Measurements from ENCODE around the gene MIB2. TPM values are rescaled to one million over a fixed set of nuclear protein-coding genes. Genes with fewer than 3 reads are reported as not detected.

MIB2 gene
- total RNA-seq, 3 donors from 2014 or later (not counting 1 experiment from before 2014, with no cell fraction given), result 44.9 to 54.1 (median 46.0) TPM

GRCh38 chr1:1609822-1610485 is 5.3 kb upstream of the MIB2 start:
- TF ChIP-seq CTCF (IDR thresholded peaks at IDR 0.05), result no peak
- Histone ChIP-seq H3K4me1 (ENCODE audit: control insufficient read depth, insufficient read depth, low read length) (peaks cover 15% of the 10 kb centered on the region), H3K27me3 (ENCODE audit: control insufficient read depth, insufficient read depth, low read length) (no peaks in the 10 kb centered on the region), H3K36me3 (ENCODE audit: control insufficient read depth, insufficient read depth, low read length) (no peaks in the 10 kb centered on the region), H3K4me3 (ENCODE audit: low read length) (no peak overlapping the region), H3K27ac (ENCODE audit: low read length) (no peak overlapping the region), H3K9me3 (ENCODE audit: control insufficient read depth, insufficient read depth, low read length) (no peaks in the 10 kb centered on the region)
- Mint-ChIP-seq H3K27me3 (ENCODE audit: low read depth in 2 of 2) (no peaks in the 10 kb centered on the region), H3K4me1 (peaks cover 14 to 16% of the 10 kb centered on the region in 2 donors), H3K4me3 (no peak overlapping the region), H3K9me3 (no peaks in the 10 kb centered on the region), H3K36me3 (no peaks in the 10 kb centered on the region), H3K27ac (no peak overlapping the region)
- ATAC-seq (no peak), DNase-seq (no peak)
- WGBS (ENCODE audit: insufficient coverage), result 82% methylated on average over 11 of the region's 12 CpGs
- intact Hi-C loops (cut with micrococcal nuclease), result loop anchor here (10.0 kb wide), 1 partner anchor 65 kb away; no protein-coding TSS in a partner anchor

GRCh38 chr1:1610796-1611195 is 4.5 kb upstream of the MIB2 start:
- DNase-seq (no peak), ATAC-seq (no peak)
- Histone ChIP-seq H3K4me1 (ENCODE audit: control insufficient read depth, insufficient read depth, low read length) (peaks cover 15% of the 10 kb centered on the region), H3K27ac (ENCODE audit: low read length) (no peak overlapping the region), H3K4me3 (ENCODE audit: low read length) (no peak overlapping the region), H3K36me3 (ENCODE audit: control insufficient read depth, insufficient read depth, low read length) (no peaks in the 10 kb centered on the region), H3K27me3 (ENCODE audit: control insufficient read depth, insufficient read depth, low read length) (no peaks in the 10 kb centered on the region), H3K9me3 (ENCODE audit: control insufficient read depth, insufficient read depth, low read length) (no peaks in the 10 kb centered on the region)
- no peaks in the 10 kb centered on the region for H3K36me3 Mint-ChIP-seq
- H3K4me1 Mint-ChIP-seq, result peaks cover 16 to 18% of the 10 kb centered on the region in 2 donors
- intact Hi-C loops (cut with micrococcal nuclease), result loop anchor here (10.0 kb wide), 1 partner anchor 64 kb away; no protein-coding TSS in a partner anchor
- H3K4me3 Mint-ChIP-seq, result no peak overlapping the region
- no peaks in the 10 kb centered on the region for H3K27me3 Mint-ChIP-seq (ENCODE audit: low read depth in 2 of 2)
- H3K9me3 Mint-ChIP-seq, result no peaks in the 10 kb centered on the region
- TF ChIP-seq CTCF (IDR thresholded peaks at IDR 0.05), result no peak
- 91% methylated on average over 9 of the region's 9 CpGs for WGBS (ENCODE audit: insufficient coverage)
- H3K27ac Mint-ChIP-seq, result no peak overlapping the region

- intact Hi-C loops (cut with micrococcal nuclease), result loop anchor here (10.0 kb wide), 1 partner anchor 63 kb away; no protein-coding TSS in a partner anchor
Measured at GRCh38 chr1:1612104-1612400, 3.2 kb upstream of the MIB2 start.

More at GRCh38 chr1:1612104-1612400, 3.2 kb upstream of the MIB2 start:
- H3K36me3 Mint-ChIP-seq, result no peaks in the 10 kb centered on the region
- Histone ChIP-seq H3K27ac (ENCODE audit: low read length) (no peak overlapping the region), H3K4me3 (ENCODE audit: low read length) (no peak overlapping the region), H3K9me3 (ENCODE audit: control insufficient read depth, insufficient read depth, low read length) (no peaks in the 10 kb centered on the region), H3K27me3 (ENCODE audit: control insufficient read depth, insufficient read depth, low read length) (no peaks in the 10 kb centered on the region), H3K36me3 (ENCODE audit: control insufficient read depth, insufficient read depth, low read length) (no peaks in the 10 kb centered on the region), H3K4me1 (ENCODE audit: control insufficient read depth, insufficient read depth, low read length) (peaks cover 20% of the 10 kb centered on the region)
- H3K4me1 Mint-ChIP-seq, result peaks cover 17 to 18% of the 10 kb centered on the region in 2 donors
- no peaks in the 10 kb centered on the region for H3K27me3 Mint-ChIP-seq (ENCODE audit: low read depth in 2 of 2)
- no peaks in the 10 kb centered on the region for H3K9me3 Mint-ChIP-seq
- TF ChIP-seq CTCF (IDR thresholded peaks at IDR 0.05), result no peak
- no peak overlapping the region for H3K4me3 Mint-ChIP-seq
- DNase-seq, result no peak
- H3K27ac Mint-ChIP-seq, result no peak overlapping the region
- ATAC-seq, result no peak
- WGBS (ENCODE audit: insufficient coverage), result 83% methylated on average over 1 of the region's 3 CpGs

Measured in natural killer cell (primary cell).